Amniotic stem cell (primary cell): ENCODE results near the gene ZSWIM6.

Experiments
- DNase-seq: peaks from one replicate; lab custom pipeline; 2025; lab: John Stamatoyannopoulos, UW

ZSWIM6 gene

DNA sequence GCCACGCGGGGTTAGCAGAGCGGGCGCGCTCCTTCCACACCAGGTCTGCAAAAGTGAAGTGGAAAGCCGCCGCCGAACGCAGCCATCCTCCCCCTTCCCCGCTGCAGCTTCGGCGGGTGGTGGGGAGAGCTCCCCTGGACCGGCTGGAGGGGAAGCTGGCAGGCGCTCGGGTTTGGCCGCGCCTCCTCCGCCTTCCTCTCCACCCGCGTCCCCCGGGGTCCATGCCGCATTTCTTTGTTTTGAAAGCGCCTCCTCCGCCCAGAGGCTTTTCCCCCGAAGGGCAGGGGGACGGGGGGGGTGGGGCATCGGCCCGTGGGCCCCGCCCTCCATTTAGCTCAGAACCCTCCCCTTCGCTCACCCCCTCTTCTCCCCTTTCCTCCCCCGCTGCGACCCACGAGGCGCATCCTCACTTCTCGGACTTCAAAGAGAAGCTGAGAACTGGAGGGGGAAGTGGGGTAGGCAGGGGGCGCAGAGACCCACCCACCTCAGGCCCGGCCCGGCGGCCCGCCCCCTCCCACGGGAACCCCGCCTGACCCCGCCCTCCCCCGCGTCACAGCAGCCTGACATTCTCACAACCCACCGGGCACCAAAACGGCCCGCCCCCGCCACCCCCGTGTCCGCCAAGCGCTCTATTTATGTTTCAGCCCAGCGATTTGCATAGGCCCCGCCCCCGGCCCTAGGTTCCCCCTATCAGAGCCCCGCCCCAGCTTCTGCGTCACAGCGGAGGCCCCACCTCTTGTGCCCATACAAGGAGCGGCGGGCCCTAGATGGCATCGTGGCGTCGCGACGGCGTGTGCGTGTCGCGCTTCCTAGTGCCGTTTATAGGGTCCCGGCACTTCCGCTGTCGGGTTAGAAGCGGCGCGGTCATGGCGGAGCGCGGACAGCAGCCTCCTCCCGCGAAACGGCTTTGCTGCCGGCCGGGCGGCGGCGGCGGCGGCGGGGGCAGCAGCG is at the start of gene ZSWIM6:
TSS of gene ZSWIM6 (plus strand) at position 852 of the 951 bp plus-strand sequence. CDS start at position 867, 15 bp downstream.
- peak; percentile 99 for DNase-seq

DNA sequence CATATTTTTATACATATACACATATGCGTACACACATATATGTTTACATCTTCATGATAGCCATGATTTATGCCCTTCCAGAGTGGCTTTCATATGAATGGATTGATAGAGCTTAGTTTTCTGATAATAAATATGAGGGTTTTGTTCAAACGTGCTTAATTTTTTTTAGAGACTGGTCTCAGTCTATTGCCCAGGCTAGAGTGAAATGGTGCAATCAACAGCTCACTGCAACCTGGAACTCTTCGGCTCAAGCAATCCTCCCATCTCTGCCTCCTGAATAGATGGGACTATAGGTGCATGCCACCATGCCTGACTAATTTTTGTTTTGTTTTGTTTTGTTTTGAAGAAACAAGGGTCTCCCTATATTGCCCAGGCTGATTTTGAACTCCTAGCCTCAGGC is 48.6 kb upstream of the ZSWIM6 start:
- DNase-seq = no peak

DNA sequence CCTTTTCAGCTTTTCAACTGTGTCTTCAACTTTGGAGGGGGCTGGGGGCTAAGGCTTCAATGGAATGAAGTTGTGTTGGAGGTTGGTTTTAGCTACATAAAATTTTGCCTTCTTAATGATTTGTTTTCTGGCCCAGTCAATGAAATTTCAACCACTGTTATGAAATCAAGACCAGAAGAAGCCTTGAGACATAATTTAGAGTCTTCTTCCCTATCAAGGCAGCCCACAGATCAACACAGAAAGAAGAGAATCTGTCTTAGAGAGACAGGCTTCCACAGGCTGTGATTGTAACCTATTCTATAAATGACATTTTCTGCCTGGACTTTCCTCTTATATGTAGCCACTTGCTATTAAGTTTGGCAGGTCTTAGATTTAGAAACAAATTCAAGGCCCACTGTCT is 46.5 kb upstream of the ZSWIM6 start:
- no peak for DNase-seq

DNA sequence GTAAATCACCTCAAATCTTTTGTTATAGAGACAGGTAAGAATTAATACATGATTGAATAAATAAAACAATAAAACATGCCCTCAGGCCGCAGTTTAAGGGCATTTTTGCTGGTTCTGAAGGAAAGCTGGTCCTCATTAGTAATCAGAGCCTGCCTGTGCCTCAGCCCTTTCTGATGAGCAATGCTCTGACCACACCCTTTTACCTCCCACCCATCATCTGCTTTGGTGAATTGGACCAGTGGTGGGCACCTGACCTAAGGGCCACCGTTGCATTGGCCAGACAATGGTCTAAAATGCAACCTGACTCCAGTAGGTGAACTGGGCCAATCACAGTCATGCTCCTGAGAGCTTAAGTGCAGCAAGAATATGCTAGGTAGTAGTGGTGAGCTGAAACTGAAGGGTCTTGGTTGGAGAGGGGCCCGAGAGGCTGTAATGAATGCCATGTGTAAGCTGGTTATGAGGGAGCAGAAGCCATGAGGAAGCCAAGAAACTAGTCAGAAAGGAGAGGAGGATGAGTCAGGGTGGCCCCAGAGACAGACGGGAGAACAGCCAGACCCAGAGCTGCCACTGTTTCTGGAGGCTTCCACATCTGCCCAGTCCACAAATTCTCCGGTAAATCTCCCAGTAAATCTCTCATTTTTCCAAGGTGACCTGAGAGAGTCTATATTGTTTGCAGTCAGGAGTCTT is 45.5 kb upstream of the ZSWIM6 start:
- no peak for DNase-seq

DNA sequence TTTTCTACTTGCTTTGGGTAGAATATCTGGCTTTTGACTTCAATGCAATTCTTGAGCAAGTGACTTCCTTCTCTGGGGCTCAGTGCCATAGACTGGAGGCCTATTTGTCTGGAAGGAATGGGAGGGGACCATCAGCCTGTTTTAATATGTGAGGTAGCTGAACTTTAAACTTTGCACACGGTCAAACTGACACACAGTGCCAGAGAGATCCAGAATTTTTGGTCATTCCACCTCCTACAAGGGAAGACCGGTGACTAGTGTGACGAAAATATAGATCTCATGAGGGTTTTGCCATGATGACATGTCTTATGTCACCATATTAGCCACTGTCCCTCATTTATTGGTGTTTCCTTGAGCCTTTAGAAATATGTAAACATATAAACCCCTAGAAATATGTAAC is 44.6 kb upstream of the ZSWIM6 start:
- no peak for DNase-seq

DNA sequence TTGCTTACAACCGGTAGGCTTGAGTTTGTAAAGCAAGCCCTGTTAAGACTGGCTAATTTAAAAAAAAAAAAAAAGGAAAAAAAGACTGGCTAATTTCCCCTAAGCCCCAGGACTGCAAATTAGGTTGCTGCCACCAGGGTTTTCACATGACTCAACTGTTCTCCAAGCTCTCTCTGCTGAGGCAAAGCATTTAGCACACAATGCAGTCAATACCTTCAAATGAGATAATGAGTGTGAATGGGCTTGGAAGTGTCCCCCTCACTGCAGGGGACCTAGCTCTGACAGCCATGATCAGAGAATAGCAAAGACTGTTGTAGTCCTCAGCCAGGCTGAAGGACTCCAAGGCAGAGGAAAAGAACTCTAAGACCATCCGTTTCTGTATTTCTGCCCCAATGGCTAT is 42.8 kb upstream of the ZSWIM6 start:
- DNase-seq = no peak

DNA sequence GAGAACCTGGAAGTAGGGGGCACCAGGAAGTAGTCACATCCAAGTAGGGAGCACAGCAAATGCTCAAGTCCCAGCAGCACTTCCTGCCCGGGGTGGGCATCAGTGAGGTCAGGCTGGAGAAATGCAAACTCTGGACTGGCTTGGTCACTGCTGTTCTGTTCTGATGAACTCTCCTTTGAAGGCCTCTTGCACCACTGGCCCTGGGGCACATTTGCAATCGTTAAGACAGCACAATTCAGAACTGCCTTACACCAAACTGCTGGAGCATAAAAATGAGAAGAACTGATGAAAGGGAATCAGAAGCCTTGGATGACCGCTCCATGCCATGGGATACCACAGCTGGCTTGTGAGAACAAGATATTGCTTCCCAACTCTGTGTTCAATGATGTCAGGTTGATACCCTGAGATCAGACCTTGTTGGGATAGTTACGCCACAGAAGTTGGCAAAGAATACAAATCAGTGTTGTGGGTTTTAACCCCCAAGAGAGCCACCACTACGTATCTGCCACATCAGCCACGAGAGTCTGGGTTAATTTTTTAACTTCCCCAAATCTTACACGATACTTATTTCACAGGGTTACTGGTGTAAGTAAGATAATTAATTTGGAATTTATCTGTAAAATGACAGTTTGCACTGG is 42.3 kb upstream of the ZSWIM6 start:
- DNase-seq = no peak

DNA sequence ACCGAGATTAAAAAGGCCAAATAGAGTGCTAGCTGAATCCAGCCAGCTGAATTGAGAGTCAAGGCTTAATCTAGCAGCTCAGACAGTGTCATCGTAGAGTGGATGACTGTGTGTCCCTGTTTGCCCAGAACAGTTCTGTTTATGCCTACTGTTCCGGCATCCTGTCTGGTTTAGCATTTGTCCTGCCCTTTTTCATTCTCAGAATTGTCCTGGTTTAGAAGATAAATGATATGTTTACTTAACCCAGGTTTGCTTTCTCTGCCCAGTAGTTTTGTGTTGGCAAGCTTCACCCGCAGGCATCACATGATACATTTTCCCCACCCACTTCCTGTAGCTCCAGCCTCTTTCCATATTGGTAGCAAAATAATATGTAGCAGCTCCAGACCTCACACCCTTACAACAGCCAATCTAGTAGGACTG is 41.3 kb upstream of the ZSWIM6 start:
- no peak for DNase-seq

DNA sequence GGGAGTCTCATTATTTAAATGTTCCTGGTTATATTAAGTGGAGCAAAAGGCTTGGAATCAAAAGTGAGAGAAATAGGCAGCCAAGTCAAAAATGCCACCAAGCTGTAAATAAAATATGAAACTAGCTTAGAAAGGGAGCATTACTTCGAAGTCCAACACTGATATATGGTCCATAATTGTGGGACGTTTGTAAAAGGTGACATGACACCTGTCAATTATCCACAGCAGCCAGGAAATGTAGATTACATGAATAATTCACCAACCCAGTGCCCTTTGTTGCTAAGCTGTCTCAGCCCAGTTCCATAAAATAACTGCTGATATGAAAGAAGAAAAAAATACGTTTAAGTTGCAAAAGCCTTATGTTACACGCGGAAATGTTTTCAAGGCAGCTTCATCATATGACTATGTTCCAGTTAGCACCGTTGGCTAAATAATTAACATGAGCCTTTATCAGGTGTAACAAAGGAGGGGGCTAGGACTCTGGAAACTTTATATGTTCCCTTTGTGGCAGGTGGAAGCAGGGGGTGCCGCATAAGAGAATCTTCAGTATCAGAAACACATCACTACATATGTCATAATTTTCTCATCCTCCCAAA is 39.9 kb upstream of the ZSWIM6 start:
- no peak for DNase-seq

DNA sequence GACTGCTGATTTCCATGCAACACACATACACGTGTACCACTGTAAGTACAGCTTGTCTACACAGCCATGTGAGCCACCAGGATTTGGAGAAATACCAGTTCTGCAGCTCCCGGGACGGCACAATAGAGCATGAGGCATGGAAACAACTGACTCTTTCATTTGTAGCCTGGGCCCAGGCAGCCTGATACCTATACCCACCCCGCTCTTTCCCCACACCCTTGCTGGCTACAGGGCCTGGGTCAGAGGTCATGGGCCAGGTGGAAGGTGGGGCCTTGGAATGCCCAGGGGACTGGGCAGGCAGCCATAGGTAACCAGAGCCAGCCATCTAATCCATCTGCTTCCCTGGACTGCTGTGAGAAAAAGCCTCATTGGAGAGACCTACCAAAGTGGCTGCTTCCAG is 39.0 kb upstream of the ZSWIM6 start:
- no peak for DNase-seq

DNA sequence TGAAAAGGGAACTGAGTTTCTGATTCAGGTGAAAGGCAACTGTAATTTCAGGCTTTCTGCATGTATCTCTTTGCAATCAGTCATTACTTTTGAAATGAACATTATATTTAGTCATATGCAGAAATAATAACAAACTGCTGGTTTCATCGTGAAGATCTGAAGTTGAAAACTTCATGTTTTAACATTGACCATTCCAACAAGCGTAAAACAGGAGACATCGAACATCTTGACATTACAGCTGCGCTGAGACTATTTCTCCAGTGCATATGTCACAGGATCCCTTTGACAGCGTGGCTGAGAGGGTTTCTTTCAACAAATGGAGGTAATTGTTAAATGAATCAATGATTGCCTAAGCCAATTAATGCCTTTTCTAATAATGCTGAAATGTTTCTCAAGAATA is 38.2 kb upstream of the ZSWIM6 start:
- DNase-seq = no peak

DNA sequence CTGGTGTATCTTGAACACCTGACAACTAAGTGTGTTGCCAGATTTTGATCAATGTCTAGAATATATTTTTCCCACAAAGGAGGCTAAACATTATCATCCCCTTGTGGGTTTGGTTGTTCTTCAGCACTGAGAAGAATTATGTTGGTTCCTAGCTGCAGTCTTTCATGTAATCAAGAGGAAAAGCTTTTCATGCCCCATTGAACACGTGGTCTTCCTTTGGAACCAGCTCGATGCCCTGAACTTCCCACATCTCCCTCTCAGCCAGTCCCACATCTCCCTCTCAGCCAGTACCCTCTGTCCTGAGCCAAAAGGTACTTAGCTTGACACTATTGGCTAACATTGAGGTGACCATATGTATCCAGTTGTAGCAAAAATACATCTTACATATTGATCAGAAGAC is 36.7 kb upstream of the ZSWIM6 start:
- DNase-seq = no peak

DNA sequence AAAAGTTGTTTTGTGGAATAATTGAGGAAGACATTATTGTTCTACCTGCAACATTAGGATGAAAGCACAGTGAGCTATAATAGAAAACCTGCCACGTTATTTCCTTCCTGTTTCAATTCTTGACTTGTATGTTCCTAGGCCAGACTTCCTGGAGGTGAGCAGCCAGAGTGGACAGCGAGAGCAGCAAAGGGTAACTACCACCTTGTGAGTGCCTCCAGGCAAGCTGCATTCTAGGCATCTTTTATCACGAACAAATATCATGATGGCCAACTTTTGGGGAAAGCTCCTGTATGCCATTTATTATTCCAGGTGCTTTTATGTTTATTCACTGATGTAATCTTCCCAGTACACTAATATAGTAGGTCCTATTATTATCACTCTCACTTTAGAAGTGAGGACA is 34.0 kb upstream of the ZSWIM6 start:
- no peak for DNase-seq

DNA sequence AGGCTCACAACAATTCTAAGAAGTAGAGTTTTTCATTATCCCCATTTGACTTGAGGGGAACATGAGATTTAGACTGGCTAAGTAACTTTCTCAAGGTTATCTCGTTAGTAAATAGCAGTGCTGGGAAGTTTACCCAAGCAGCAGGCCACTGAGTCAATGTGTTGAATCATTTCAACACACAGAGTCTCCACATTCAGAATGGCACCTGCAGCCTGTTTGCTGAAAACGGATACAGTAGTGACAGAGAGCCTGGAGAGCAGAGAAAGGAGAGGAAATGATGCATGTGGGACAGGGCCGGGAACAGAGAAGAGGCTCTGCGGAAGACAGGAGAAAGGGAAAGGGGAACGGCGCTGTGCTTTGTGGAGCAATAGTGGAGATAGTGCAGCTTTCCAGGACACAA is 33.5 kb upstream of the ZSWIM6 start:
- no peak for DNase-seq

DNA sequence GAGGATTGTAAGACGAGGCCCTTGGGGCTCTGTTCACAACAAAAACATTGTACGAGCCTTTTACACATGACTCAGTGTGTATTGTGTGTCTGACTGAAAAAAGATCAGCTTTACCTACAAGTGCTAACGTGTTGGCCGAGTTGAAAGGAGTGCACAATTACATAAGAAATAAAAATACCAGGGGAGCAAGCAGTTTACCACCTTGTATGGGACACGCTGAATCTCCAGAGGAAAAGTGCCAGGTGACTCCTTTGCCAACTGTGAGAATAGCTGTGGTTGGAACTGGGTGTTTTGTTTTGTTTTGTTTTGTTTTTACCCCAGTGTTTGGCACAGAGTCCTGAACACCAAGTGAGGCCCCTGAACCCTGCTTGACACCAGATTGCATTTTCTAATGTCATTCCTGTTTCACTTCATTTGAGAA is 32.8 kb upstream of the ZSWIM6 start:
- DNase-seq = no peak

DNA sequence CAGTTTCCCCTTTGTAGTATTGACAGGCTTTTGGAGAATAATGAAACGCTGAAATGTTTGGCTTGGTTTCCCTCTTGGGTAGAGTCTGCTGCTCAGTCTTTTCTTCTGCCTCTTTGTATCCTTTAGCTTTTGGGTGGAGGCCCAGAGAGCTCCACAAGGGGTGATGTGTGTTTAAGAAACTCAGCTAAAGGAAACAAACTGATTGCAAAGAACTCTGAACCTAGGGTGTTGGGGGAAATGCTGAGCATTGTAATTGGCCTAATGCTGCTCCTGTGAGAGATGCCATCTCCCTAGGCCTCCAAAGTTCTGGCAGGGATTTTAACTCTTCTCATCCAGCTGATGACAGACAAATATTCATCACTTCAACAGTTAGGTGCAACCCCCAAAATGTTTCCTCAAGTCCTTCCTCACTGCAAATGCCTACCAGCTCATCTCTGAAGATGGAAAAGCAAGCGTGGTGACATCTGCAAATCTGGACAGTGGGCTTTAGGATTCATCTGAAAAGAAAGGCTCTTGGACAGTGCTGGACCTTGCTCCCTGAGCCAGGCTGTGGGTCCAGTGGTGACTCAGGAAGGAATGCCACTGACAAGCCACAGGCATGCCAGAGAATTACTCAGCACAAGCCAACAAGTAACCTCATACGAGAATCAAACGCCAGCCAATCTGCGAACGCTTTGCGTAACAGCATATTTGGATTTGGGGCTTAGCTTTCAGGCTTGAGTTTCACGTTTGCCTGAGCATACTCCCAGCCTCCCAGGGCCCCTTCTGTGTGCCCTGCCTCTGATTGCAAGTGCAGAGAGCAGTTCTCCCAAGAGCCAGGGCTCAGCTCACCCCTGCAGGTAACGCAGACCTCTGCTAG is 30.5 kb upstream of the ZSWIM6 start:
- peak; percentile 98 for DNase-seq

DNA sequence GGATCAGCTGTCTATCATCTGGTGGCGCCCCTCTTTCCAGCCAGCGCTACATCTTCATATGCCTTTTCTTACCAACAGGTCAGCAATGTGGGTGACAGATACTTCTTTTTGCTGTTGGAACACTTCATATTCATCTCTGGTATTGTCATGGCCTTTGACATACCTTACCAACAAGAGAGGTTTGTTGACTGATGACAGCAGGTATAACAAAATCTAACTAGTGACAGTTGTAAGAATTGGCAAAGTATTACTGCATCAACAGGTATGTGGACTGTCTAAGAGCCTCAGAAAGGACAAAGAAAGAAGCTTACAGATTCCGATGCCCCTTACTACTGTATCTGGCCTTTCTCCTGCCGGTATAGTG is 29.9 kb upstream of the ZSWIM6 start:
- DNase-seq = no peak

DNA sequence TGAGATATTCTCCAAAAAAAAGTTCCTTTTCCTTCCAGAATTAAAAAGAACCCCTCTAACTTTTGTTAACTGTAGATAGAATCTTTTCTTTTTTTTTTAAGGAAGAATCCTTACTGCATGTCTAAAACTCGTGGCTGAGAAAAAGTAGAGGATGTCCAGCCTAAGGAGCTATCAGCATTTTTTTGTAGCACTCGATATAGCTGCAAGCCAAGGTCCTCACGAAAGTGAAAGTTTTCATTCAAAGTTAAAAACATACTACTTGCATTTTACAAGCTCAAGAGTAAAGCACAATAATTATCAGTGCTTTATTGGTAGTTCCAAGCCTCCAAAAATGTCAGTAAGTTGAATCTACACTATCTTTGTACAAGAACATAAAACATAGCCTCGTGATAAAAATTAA is 28.7 kb upstream of the ZSWIM6 start:
- no peak for DNase-seq

DNA sequence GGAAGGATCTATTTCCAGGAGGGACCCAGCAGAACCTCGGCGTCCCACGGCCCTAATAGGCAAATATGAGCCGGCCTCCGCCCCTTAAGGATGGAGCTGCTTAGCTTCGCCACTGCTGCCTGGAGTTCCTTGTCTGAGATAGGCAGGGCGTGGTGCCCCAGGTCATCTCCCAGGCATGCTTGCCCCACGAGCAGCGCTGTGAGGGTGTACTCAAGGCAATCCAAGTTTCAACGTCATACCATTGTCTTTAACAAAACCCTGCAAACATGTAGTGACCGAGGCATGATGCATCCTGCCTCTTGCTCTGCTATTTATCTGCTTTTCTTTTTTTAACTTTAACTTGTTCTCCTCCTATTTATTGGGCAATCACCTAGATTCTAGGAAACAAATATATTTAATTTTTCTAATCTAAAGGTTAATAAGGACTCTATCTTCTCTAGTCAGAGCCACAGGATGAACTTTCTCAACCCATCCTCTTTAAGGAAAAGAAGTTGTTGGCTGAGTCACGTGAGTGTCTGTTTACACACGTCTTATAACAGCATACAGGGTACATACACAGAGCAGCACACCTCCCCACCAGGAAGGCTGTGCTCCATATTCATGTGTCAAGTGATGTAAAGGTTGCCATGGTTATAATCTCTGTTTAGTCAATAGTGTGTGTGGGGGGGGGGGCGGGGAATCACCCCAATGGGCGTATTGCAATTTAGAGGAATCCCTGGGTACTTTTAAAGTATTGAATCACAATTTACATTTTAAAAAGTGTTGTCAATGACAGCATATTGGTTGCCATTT is 27.3 kb upstream of the ZSWIM6 start:
- peak; percentile 67 for DNase-seq

DNA sequence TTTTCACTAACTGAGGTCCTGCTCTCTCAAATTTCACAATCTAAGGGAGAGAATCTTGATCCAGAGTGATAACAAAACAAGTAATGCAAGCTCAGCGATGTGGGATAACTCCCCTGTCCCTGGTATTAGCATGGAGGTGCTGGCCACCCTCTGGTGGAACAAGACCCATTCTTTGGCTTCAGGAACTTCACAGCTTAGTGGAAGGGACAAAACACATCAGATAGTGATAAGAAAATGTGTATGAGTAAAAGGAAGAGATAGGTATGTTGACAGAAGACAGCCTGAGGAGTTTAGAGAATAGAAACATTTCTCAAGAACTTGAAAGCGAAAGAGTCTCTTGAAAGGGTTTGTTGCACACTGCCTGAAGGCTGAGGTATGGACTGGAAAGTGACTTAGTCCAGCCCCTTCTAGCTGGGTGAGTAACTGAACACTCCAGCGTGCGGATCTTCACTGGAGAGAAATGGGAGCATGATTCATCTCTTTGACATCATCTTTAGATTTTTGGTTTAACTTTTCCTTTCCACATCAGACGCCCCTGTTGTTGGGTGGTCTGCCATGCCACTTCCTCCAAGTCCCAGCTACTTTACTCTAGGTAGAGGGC is 25.4 kb upstream of the ZSWIM6 start:
- peak; percentile 64 for DNase-seq
